Neuronal stem cell (in vitro differentiated cells): Measurements from ENCODE around the gene MACROD2.

Experiments
- DNase-seq: peaks from one replicate; pipeline ENCODE4 v3.0.0-alpha.2; 2013; ENCODE audit warnings: low spot score
- H2AFZ ChIP-seq: one replicate; pipeline ENCODE4 v1.6.1; 2013; ENCODE audit warnings: mild to moderate bottlenecking, low read length, inconsistent platforms
- H2AK5ac ChIP-seq: 2 replicates; pipeline ENCODE4 v1.6.1; 2013; ENCODE audit warnings: low read depth, mild to moderate bottlenecking, inconsistent platforms, low read length, moderate library complexity, mixed read lengths
- H2BK120ac ChIP-seq: 2 replicates; pipeline ENCODE4 v1.6.1; 2013; ENCODE audit warnings: low read depth, mild to moderate bottlenecking, inconsistent platforms, low read length, moderate library complexity, mixed read lengths
- H2BK12ac ChIP-seq: one replicate; pipeline ENCODE4 v1.6.1; 2013; ENCODE audit warnings: low read length, inconsistent platforms
- H2BK15ac ChIP-seq: 2 replicates; pipeline ENCODE4 v1.6.1; 2013; ENCODE audit warnings: mild to moderate bottlenecking, low read length, inconsistent platforms, mixed read lengths
- H2BK5ac ChIP-seq: one replicate; pipeline ENCODE4 v1.6.1; 2013; ENCODE audit warnings: inconsistent platforms, mild to moderate bottlenecking, low read length, moderate library complexity
- H3K14ac ChIP-seq: one replicate; pipeline ENCODE4 v1.6.1; 2013; ENCODE audit warnings: low read length, inconsistent platforms
- H3K18ac ChIP-seq: 2 replicates; pipeline ENCODE4 v1.6.1; 2013; ENCODE audit warnings: low read length, inconsistent platforms
- H3K23ac ChIP-seq: 2 replicates; pipeline ENCODE4 v1.6.1; 2013; ENCODE audit warnings: low read depth, mild to moderate bottlenecking, mixed read lengths, low read length, inconsistent platforms; ENCODE audit not compliant: poor library complexity
- H3K27ac ChIP-seq: replicated peaks from 3 replicates; pipeline ENCODE4 v1.5.1; 2013; ENCODE audit warnings: low read length, inconsistent platforms
- H3K27me3 ChIP-seq, 3 experiments: 2 replicates each; pipeline ENCODE4 v1.6.1; 2013; ENCODE audit warnings: low read length in 3 of 3, mild to moderate bottlenecking in 2 of 3, inconsistent platforms in 1 of 3, low read depth in 1 of 3, mixed read lengths in 1 of 3, moderate library complexity in 1 of 3; ENCODE audit not compliant: control insufficient read depth in 3 of 3, insufficient read depth in 3 of 3
- H3K36me3 ChIP-seq, 2 donors: replicated peaks in 1 of 2; 2 replicates each; pipeline ENCODE4 v1.6.1; 2013; ENCODE audit warnings: low read length in 2 of 2; ENCODE audit not compliant: control insufficient read depth in 2 of 2, insufficient read depth in 2 of 2
- H3K4ac ChIP-seq: 2 replicates; pipeline ENCODE4 v1.6.1; 2013; ENCODE audit warnings: inconsistent platforms, mild to moderate bottlenecking, low read length, moderate library complexity
- H3K4me1 ChIP-seq, 2 donors: 1 replicate in 1 of 2; 2 replicates in 1 of 2; pipeline ENCODE4 v1.6.1; 2013; ENCODE audit warnings: low read length in 2 of 2, low read depth in 1 of 2; ENCODE audit not compliant: control insufficient read depth in 2 of 2, insufficient read depth in 1 of 2
- H3K4me2 ChIP-seq: one replicate; pipeline ENCODE4 v1.6.1; 2013; ENCODE audit warnings: mild to moderate bottlenecking, low read length, inconsistent platforms; ENCODE audit not compliant: insufficient read depth, poor library complexity, severe bottlenecking
- H3K4me3 ChIP-seq, 2 donors: 2 replicates each; pipeline ENCODE4 v1.5.1; 2013; ENCODE audit warnings: low read length in 2 of 2, mild to moderate bottlenecking in 2 of 2, inconsistent platforms in 1 of 2, moderate library complexity in 1 of 2
- H3K79me1 ChIP-seq: one replicate; pipeline ENCODE4 v1.6.1; 2013; ENCODE audit warnings: low read depth, mild to moderate bottlenecking, inconsistent platforms, low read length, moderate library complexity
- H3K9ac ChIP-seq: one replicate; pipeline ENCODE4 v1.6.1; 2013; ENCODE audit warnings: mild to moderate bottlenecking, low read depth, low read length, inconsistent platforms; ENCODE audit not compliant: poor library complexity
- H3K9me3 ChIP-seq, 2 donors: replicated peaks in 1 of 2; 2 replicates each; pipeline versions ENCODE3 to v1.6.1; 2013; ENCODE audit warnings: low read length in 2 of 2, mild to moderate bottlenecking in 2 of 2, inconsistent platforms in 1 of 2, low read depth in 1 of 2, mixed read lengths in 1 of 2, moderate library complexity in 1 of 2; ENCODE audit not compliant: control insufficient read depth in 2 of 2, insufficient read depth in 1 of 2
- H4K8ac ChIP-seq: one replicate; pipeline ENCODE4 v1.6.1; 2013; ENCODE audit warnings: low read depth, mild to moderate bottlenecking, inconsistent platforms, low read length, moderate library complexity
- H4K91ac ChIP-seq: one replicate; pipeline ENCODE4 v1.6.1; 2013; ENCODE audit warnings: low read length, low read depth, mild to moderate bottlenecking, inconsistent platforms; ENCODE audit not compliant: poor library complexity
- WGBS, 2 donors: extraction: QIAGEN DNeasy Blood & Tissue Kit; methylation state at CpG; one replicate each; pipeline ENCODE4 v1.1.7; 2013; ENCODE audit warnings: missing lambda C conversion rate in 2 of 2, mixed read lengths in 1 of 2; ENCODE audit not compliant: insufficient read length in 2 of 2, insufficient replicate concordance in 1 of 2; ENCODE audit errors: extremely low coverage in 2 of 2; 5-methylcytosine and 5-hydroxymethylcytosine counted together

Gene MACROD2

GRCh38 chr20:15107931-15108330 lies 1112.6 kb downstream of the MACROD2 start:
- no peak overlapping the region for H3K14ac ChIP-seq
- no peak overlapping the region for H2AK5ac ChIP-seq
- no CpG with 5 or more reads among the region's 1 CpG for WGBS, 2 donors
- H2BK5ac ChIP-seq, result no peak overlapping the region
- DNase-seq, result no peak
- H2BK120ac ChIP-seq, result no peak overlapping the region
- H3K23ac ChIP-seq, result no peak overlapping the region
- no peak overlapping the region for H2AFZ ChIP-seq
- no peak overlapping the region for H3K4ac ChIP-seq
- H3K79me1 ChIP-seq, result no peaks in the 10 kb centered on the region
- H2BK12ac ChIP-seq, result no peak overlapping the region
- peaks cover 3 to 5% of the 10 kb centered on the region in 2 donors for H3K4me1 ChIP-seq
- H3K4me3 ChIP-seq, result no peak overlapping the region
- H3K9ac ChIP-seq, result no peak overlapping the region
- H4K8ac ChIP-seq, result no peak overlapping the region
- no peaks in the 10 kb centered on the region for H3K9me3 ChIP-seq
- H3K27ac ChIP-seq, result no peak overlapping the region
- no peak overlapping the region for H2BK15ac ChIP-seq
- H3K27me3 ChIP-seq, result no peaks in the 10 kb centered on the region
- H3K4me2 ChIP-seq, result no peak overlapping the region
- no peaks in the 10 kb centered on the region for H3K36me3 ChIP-seq
- H3K18ac ChIP-seq, result no peak overlapping the region
- no peak overlapping the region for H4K91ac ChIP-seq

- H3K79me1 ChIP-seq, result no peaks in the 10 kb centered on the region
- no peak overlapping the region for H3K4me2 ChIP-seq
- no peak overlapping the region for H2AFZ ChIP-seq
- no peak overlapping the region for H2BK12ac ChIP-seq
- no peak for DNase-seq
- H3K27ac ChIP-seq, result no peak overlapping the region
- H3K36me3 ChIP-seq, result no peaks in the 10 kb centered on the region
- no peaks in the 10 kb centered on the region for H3K27me3 ChIP-seq
- WGBS, 2 donors, result no CpG with 5 or more reads among the region's 7 CpGs
- no peak overlapping the region for H2AK5ac ChIP-seq
- H3K9me3 ChIP-seq, result no peaks in the 10 kb centered on the region
- H3K23ac ChIP-seq, result no peak overlapping the region
- H3K9ac ChIP-seq, result no peak overlapping the region
- no peak overlapping the region for H2BK15ac ChIP-seq
- no peak overlapping the region for H3K4me3 ChIP-seq
- H2BK5ac ChIP-seq, result no peak overlapping the region
- H3K4ac ChIP-seq, result no peak overlapping the region
- H3K14ac ChIP-seq, result no peak overlapping the region
- no peak overlapping the region for H2BK120ac ChIP-seq
- no peak overlapping the region for H3K18ac ChIP-seq
- H3K4me1 ChIP-seq, result peaks cover 3 to 5% of the 10 kb centered on the region in 2 donors
- no peak overlapping the region for H4K91ac ChIP-seq
- H4K8ac ChIP-seq, result no peak overlapping the region
These were observed 1114.2 kb downstream of the MACROD2 start for GRCh38 chr20:15109494-15109893.

GRCh38 chr20:15111654-15112053 lies 1116.3 kb downstream of the MACROD2 start:
- Histone ChIP-seq H3K18ac (peak overlapping the region; percentile 65), H3K4me1 (peaks cover 3 to 5% of the 10 kb centered on the region in 2 donors), H3K23ac (no peak overlapping the region), H2AK5ac (no peak overlapping the region), H3K4me2 (no peak overlapping the region), H3K79me1 (no peaks in the 10 kb centered on the region), H3K9me3 (no peaks in the 10 kb centered on the region), H3K4ac (no peak overlapping the region), H2BK12ac (no peak overlapping the region), H3K27me3 (no peaks in the 10 kb centered on the region), H4K91ac (no peak overlapping the region), H3K36me3 (no peaks in the 10 kb centered on the region), H3K9ac (no peak overlapping the region), H4K8ac (no peak overlapping the region), H3K27ac (no peak overlapping the region), H3K14ac (no peak overlapping the region), H2BK15ac (no peak overlapping the region), H2BK5ac (no peak overlapping the region), H2BK120ac (no peak overlapping the region), H2AFZ (no peak overlapping the region), H3K4me3 (no peak overlapping the region)
- DNase-seq, result peak; percentile 5

GRCh38 chr20:15113144-15113773 lies 1117.9 kb downstream of the MACROD2 start:
- H3K36me3 ChIP-seq, result no peaks in the 10 kb centered on the region
- no peak overlapping the region for H3K4ac ChIP-seq
- H4K91ac ChIP-seq, result no peak overlapping the region
- no peak overlapping the region for H3K18ac ChIP-seq
- H3K4me1 ChIP-seq, result peaks cover 3 to 5% of the 10 kb centered on the region in 2 donors
- H3K79me1 ChIP-seq, result no peaks in the 10 kb centered on the region
- H2AK5ac ChIP-seq, result no peak overlapping the region
- no CpG with 5 or more reads among the region's 1 CpG for WGBS, 2 donors
- H3K27ac ChIP-seq, result no peak overlapping the region
- no peak for DNase-seq
- H2BK15ac ChIP-seq, result no peak overlapping the region
- H3K4me2 ChIP-seq, result no peak overlapping the region
- H3K14ac ChIP-seq, result no peak overlapping the region
- no peak overlapping the region for H2BK120ac ChIP-seq
- H3K9me3 ChIP-seq, result no peaks in the 10 kb centered on the region
- H2BK5ac ChIP-seq, result no peak overlapping the region
- no peak overlapping the region for H3K23ac ChIP-seq
- H2BK12ac ChIP-seq, result no peak overlapping the region
- no peak overlapping the region for H2AFZ ChIP-seq
- H4K8ac ChIP-seq, result no peak overlapping the region
- H3K4me3 ChIP-seq, result no peak overlapping the region
- H3K27me3 ChIP-seq, result no peaks in the 10 kb centered on the region
- H3K9ac ChIP-seq, result no peak overlapping the region
